GM18508 (cell line): ENCODE results near the gene LRRC42.
"Not testable (repeated sequence)": the region's sequence is repeated elsewhere in the genome, so short reads cannot be mapped to it uniquely, and the experiment has no call there.

ENCODE experiments used
- ATAC-seq: cut with Tn5 transposase; IDR thresholded peaks from one replicate; pipeline ENCODE4 v1.9.1; 2021; ENCODE audit warnings: moderate number of reproducible peaks; ENCODE audit not compliant: insufficient read depth, unreplicated experiment

The LRRC42 gene

DNA sequence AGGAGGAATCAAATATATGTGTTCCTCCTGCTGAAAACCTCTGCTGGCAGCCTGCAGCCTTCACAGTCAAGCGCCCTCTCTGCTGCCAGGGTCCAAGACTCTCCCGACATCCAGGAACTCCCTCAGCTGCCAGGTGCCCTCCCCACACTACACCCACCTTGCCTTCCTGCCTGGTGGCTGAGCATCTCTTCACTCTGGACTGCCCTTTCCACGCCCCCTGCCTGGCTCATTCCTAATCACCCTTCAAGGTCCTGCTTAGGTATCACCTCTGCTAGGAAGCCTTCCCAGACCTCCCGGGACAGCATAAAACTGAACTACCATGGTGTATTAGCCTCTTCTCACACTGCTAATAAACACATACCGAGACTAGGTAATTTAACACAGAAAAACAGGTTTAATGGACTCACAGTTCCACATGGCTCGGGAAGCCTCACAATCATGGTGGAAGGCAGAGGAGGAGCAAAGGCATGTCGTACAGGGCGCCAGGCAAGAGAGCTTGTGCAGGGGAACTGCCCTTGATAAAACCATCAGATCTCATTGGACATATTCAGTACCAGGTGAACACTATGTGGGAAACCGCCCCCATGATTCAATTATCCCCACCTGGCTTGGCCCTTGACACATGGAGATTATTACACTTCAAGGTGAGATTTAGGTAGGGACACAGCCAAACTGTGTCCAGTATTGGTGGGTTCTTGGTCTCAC lies 56.5 kb downstream of the LRRC42 start:
- no peak for ATAC-seq

DNA sequence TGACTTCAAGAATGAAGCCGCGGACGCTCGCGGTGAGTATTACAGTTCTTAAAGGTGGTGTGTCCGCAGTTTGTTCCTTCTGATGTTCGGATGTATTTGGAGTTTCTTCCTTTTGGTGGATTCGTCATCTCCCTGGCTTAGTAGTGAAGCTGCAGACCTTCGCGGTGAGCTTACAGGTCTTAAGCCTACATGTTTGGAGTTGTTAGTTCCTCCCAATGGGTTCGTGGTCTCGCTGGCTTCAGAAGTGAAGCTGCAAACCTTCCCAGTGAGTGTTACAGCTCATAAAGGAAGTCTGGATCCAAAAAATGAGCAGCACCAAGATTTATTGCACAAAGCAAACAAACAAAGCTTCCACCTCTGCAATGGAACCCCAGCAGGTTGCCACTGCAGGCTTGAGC lies 57.1 kb downstream of the LRRC42 start:
- no peak for ATAC-seq

DNA sequence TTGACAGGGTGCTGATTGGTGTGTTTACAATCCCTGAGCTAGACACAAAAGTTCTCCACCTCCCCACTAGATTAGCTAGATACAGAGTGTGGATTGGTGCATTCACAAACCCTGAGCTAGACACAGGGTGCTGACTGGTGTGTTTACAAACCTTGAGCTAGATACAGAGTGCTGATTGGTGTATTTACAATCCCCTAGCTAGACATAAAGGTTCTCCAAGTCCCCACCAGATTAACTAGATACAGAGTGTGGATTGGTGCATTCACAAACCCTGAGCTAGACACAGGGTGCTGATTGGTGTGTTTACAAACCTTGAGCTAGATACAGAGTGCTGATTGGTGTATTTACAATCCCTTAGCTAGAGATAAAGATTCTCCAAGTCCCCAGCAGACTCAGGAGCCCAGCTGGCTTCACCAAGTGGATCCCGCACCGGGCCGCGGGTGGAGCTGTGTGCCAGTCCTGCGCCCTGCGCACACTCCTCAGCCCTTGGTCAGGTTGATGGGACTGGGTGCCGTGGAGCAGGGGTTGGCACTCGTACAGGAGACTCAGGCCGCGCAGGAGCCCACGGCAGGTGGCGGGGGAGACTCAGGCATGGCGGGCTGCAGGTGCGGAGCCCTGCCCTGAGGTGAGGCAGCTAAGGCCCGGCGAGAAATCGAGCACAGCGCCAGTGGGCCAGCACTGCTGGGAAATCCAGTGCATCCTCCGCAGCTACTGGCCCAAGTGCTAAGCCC lies 57.8 kb downstream of the LRRC42 start:
- not testable (repeated sequence) for ATAC-seq

DNA sequence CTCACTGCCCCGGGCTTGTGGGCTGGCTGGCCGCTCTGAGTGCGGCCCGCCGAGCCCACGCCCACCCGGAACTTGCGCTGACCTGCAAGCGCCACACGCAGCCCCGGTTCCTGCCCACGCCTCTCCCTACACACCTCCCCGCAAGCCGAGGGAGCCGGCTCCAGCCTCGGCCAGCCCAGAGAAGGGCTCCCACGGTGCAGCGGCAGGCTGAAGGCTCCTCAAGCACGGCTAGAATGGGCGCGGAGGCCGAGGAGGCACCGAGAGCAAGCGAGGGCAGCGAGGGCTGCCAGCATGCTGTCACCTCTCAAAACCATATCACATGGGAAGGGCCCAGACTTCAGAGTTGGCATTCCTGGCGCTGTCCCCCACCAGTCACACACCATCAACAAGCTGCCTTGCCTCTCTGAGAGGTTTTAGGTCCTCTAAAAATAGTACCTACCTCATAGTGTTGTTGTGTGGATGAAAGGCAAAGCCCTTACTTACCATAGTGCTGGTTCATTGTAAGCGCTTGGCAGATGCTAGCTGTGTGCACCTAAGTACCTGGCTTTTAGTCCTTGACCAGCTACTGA lies 58.4 kb downstream of the LRRC42 start:
- ATAC-seq, result no peak

DNA sequence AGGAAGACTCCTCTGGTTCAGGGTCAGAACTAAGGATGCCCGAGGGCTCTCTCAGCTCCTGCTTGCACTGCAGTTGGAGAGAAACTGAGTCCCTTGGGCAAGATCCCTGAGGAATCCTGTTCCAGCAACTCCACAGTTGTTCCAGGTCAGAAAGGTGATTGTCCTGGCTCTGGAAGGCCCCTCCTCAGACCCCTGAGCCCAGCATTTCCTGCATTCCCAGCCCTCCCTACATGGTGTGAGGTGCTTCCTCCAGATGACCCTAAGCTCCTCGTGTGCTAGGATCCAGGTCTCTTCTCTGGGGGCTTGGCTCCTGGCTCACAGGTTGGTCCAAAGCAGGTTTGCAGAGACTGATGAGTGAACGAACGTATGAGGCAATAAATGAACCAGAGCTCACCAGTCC lies 60.4 kb downstream of the LRRC42 start:
- ATAC-seq, result no peak

DNA sequence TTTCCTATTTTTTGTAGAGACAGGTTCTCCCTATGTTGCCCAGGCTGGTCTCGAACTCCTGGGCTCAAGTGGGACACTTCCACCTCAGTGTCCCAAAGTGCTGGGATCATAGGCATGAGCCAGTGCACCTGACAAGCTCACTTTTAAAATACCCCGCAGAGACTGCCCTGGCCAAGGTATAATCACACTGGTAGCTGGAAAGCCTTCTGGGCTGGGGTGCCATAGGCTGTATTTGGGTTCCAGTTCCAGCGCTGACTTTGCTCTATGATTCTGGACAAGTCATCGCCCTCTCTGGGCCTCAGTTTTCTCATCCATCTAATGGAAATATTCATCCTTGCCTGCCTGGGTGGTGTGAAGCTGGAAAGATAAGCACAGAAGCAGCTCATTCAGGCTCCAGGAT lies 61.5 kb downstream of the LRRC42 start:
- ATAC-seq, result no peak

DNA sequence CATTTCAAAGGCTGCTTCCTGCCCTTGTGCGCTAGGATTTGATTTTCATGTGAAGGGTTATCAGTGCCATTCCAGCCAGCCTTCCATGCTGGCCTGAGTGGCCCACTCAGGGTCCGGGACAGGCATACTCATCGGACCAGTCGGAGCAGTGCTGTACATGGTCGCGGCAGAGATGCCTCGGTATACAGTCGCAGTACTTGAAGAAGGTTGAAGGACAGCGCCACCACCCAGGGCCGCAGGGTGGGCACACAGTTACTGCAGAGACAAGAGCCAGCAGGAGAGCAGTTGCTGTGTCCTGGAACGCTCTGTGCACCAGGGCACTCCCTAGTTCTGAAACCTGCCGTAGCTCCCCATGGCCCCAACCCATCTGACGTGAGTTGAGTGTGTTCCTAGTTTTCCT lies 62.7 kb downstream of the LRRC42 start:
- ATAC-seq, result no peak

DNA sequence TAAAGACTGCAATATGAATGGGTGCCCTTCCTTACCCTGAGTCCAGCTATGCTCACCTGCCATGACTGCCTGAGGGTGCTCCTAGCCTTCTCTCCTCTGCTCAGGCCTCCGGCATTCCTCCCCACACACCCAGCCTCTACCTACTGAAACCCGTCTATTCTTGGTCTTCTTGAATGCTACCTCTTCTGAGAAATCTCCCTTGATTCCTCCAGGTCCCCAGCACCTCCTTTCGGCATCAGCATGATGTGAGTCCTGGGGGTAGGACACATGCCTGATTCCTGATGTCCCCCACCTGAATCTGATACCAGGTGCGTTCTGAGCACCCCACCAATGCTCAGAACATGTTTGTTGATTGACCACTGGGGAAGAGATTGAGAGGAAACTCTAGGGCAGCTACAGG lies 63.3 kb downstream of the LRRC42 start:
- no peak for ATAC-seq

DNA sequence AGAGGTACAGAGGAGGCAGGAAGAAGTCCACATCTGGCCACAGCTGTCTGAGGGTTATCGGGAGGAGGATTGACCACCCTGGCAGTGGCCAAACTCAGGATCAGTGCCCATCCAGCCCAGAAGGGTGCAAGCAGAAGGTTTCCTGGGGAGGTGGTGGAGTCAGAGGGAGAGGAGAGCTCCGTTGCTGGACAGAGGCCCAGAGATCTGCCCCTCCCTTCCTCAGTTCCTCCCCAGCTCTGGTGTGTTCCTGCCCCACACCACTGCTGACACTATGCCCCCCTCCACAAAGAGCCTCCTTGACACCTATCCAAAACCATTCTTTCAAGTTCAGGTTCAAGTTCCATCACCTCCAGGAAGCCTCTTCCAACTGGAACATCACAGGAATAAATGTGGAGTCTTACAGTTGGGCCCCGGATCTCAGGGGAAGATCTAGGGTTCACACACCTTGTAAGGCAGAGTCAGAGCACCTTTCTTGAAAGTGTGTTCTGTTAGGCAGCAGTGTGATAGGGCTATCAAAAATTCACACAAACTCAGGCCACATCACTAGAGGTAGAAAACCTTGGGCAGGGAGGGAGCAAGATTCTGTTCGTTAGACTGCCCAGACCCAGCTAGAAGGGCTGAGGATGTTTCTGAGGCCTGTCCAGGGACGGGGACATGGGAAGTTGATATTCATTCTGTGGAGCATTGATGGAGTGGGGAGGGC lies 64.4 kb downstream of the LRRC42 start:
- no peak for ATAC-seq

DNA sequence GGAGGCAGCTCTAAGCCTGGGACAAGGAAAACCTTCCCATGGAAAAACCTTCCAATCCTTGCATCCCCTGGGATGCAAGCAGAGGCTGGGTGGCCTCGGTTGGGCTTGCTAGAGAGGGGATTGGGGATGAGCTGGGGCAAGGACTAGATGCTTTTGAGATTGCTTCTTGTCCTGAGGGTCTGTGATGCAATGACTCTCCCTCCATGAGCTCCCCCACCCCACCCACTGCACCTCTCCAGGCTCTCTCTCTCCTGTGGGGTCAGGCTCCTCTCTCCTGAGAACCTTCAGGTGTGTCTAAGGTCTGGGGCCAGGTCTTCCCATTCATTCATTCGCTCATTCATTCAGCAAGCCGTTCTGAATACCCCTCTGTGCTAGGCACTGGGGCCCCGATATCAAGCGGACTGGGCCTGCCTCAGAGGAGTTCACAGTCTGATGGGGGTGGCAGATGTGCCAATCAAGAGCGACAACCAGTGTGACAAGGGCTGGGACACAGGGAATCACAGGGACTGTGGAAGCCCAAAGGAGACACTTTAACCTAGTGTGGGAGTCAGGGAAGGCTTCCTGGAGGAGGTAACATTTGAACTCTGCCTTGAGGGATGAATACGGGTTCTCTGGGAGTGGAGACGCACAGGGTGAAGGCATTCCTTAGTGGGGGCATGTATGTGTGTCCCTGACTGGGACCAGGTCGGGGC lies 65.3 kb downstream of the LRRC42 start:
- no peak for ATAC-seq

DNA sequence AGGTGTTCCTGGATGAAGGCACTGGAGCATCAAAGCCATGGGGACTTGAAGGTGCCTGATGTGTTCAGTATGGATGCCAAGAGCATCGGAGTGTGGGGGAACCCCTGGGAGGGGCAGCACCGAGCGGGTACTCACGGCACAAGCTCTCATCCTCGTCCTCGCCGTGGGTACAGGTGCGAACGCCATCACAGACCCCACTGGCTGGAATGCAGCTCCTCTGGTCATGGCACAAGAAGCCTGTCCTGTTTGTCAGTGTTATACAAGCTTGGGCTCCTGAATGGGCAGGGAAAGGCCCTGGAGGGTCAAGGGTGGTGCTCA lies 65.8 kb downstream of the LRRC42 start:
- ATAC-seq, result no peak

DNA sequence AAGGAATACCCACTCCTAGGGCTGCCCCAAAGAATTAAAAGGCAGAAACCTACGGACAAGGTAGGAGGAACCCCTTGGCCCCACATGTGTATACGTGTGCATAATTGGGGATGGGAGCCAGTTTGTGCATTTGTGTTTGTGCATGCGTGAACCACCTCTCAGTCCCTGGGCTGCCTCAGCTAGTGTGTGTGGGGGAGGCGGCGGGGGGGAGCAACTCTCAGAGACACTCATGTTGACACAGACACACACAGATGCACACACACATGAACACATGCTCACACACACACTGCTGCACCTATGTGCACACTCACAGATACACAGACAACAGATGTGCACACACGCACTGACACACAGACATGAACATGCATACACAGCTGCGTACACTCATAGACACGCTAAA lies 66.7 kb downstream of the LRRC42 start:
- ATAC-seq, result no peak

DNA sequence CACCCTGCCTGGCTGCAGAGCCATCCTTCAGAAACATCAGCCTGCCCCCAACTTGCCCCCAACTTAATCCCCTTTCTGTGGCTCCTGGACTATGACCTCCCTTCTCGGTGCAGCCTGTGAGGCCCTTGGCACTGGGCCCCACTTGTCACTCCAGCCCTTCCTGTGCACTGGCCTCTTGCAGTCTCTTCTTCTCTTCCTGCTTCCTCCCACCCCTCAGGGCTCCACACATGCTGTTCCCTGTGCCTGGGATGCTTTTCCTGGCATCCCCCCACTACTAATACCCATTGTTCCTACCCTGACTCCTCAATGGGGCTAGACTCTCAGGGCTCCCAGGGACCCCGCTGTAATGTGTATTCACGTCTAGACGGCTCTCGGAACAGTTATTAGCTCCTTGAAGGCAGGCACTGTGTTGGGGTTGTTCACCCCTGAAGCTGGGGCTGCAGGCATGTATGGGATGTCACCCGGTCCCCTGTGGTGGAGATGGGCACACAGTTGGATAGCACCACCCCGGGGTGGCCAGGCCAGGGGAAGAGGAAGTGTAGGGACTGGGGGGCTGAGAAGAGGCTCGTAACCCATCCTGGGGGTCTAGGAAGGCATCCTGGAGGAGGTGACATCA lies 67.4 kb downstream of the LRRC42 start:
- no peak for ATAC-seq

DNA sequence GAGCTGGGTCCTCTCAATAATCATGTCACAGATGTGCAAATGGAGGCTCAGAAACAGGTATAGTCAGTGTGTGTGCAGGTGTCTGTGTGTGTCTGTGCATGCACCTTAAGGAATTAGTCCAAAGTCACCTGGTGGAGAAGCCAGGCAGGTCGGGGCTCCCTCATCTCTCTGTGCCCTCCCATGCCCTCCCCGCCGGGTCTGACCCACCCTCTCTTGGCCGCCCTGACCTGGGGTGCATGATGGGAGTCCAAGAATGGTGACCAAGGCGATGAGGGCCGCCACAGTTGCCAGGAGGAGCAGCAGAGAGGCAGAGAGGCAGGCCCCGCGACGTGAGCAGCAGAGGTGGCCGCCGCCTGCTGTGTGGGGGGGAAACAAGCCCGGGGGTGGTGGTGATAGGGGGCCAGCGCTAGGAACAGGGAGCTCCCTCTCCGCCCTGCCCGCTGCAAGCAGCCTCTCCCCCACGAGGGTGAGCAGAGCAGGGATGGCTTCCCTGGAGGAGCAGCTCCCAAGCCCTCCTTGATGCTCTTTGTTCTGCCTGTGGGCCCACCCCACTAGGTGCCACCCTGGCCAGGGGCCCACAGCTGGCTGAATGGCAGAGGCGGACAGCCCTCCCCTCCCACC lies 68.0 kb downstream of the LRRC42 start:
- no peak for ATAC-seq

DNA sequence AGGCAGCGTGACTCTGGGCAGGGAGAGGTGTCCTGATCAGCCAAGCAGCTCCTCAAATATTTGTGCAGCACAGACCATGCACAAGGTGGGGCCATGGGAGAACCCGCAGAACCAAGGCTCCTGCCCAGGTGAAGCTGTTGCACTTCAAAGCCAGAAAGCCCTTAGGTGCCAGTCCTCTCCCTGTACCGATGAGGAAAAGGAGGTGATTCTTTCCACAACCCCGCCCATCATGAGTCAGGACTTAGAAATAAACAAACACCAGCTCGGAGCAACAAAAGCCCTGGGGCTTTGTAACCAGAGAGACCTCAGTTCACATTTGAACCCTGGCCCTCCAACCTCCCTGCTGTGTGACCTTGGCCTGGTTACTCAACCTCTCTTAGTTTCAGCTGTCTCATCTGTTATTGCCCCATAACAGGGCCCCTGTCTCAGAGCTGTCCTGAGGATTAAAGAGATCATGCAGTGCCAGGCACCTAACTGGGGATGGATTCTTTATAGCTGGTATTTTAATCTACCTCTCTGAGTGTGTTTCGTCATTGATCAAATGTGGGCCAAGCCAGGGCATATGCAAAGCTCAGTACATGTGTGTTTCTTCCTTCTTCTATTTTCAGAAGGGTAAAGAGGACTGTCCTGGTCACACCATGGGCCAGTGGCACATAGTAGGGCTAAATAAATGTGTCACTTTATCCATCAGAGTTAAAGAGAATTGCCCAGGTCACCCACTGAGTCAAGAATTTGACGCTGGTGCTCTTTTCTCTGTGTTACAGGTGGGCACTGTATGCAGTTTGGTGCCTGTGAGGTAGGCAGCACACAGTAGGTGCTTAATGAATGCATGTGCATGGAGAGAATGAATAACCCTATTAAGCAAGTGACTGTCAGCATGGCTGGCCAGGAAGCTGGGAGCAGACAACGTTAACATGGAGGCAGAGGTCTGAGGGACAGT lies 70.5 kb downstream of the LRRC42 start:
- no peak for ATAC-seq
